Colonic mucosa (tissue), 4 donors: ENCODE data around the gene METTL24. TPM values are rescaled to one million over a fixed set of nuclear protein-coding genes. Genes with fewer than 3 reads are reported as not detected.

Source experiments
- DNase-seq: peaks from one replicate; pipeline ENCODE4 v3.0.0-alpha.2; 2020
- H3K27ac ChIP-seq: fragments of 200-600 bp; one replicate; pipeline ENCODE4 v1.8.0; 2021
- H3K27me3 ChIP-seq: fragments of 200-600 bp; one replicate; pipeline ENCODE4 v1.8.0; 2021
- H3K36me3 ChIP-seq: fragments of 200-600 bp; one replicate; pipeline ENCODE4 v1.8.0; 2021
- H3K4me1 ChIP-seq: fragments of 200-600 bp; one replicate; pipeline ENCODE4 v1.8.0; 2021; ENCODE audit warnings: mild to moderate bottlenecking
- H3K4me3 ChIP-seq: fragments of 200-600 bp; one replicate; pipeline ENCODE4 v1.8.0; 2021
- H3K9ac ChIP-seq, 2 donors: one replicate each; pipeline ENCODE4 v1.7.0; 2013; ENCODE audit warnings: control low read depth in 2 of 2, low read depth in 2 of 2, low read length in 2 of 2
- H3K9me3 ChIP-seq: fragments of 200-600 bp; one replicate; pipeline ENCODE4 v1.8.0; 2021
- CTCF ChIP-seq: fragments of 200-600 bp; IDR thresholded peaks from one replicate; pipeline ENCODE4 v1.8.0; 2022; ENCODE audit warnings: antibody characterized with exemption, mild to moderate bottlenecking
- intact Hi-C: fragments of 100-400 bp; cut with DNase I; formaldehyde crosslinking; loops from one replicate; pipeline ENCODE4 v1.14.1; 2022
- total RNA-seq, 2 donors: library from RNA; stranded (reverse); fragmentation: NEBNext Ultra II Directional in 1 of 2; extraction: Animal tissue kit (Norgen Biotek cat#: 25700) in 1 of 2; gene quantifications; one replicate each; pipeline ENCODE4 v1.2.1, GENCODE V29; 2021
- donor health status: healthy.
- donor health status: DM: no; HTN: no; CAD: no.
- donor health status: DM: no; HTN: no; CAD: no.

METTL24 gene
- total RNA-seq, 2 donors from 2014 or later, result 0.54 to 3.5 TPM

- Histone ChIP-seq H3K9me3 (no peaks in the 10 kb centered on the region), H3K36me3 (no peaks in the 10 kb centered on the region), H3K27ac (no peak overlapping the region), H3K9ac (no peak overlapping the region), H3K4me3 (no peak overlapping the region), H3K27me3 (no peaks in the 10 kb centered on the region), H3K4me1 (no peaks in the 10 kb centered on the region)
- DNase-seq, result no peak
- intact Hi-C loops, result no loop called here
- no peak for TF ChIP-seq CTCF
These were observed 10.9 kb upstream of the METTL24 start for GRCh38 chr6:110369066-110369465.

DNA sequence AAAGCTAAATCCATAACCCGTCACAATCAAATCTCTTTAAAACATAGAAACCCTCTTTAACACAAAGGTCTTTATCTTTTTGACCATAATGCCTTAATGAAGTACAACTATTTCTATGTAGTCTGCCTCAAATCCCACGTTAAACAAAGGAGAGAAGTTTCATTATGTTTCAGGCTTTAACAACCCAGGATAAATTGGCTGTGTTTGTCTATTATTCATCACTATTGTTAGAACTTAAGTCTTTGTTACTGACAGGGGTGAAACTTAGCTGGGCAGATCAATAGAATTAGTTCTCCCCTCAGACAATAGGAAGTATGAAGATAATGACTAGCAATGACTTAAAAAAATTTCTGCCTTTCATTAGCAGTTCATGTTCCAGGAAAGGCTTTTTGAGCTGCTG, 10.1 kb upstream of the METTL24 start:
- H3K27me3 ChIP-seq, result no peaks in the 10 kb centered on the region
- no peak for TF ChIP-seq CTCF
- intact Hi-C loops, result no loop called here
- H3K9ac ChIP-seq, result no peak overlapping the region
- no peaks in the 10 kb centered on the region for H3K9me3 ChIP-seq
- DNase-seq, result no peak
- no peaks in the 10 kb centered on the region for H3K36me3 ChIP-seq
- H3K27ac ChIP-seq, result no peak overlapping the region
- no peaks in the 10 kb centered on the region for H3K4me1 ChIP-seq
- no peak overlapping the region for H3K4me3 ChIP-seq

DNA sequence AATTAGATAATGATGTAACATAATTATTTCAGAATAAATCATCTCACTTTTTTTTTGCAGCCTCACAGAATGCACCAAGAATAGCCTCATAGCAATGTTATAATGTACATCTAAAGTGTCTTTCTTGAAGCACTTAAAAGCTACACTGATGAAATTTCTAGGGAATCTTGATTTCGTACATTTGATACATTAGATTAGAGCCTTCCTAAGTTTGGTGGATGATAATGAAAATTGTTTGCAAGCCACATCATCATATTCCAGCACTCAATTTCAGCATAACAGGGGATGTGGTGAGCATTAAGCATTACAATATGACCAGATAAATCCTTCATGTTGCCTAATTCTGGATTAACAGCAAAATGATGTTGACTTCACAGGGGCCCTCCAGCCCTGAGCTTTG, 9.7 kb upstream of the METTL24 start:
- no peak for DNase-seq
- intact Hi-C loops, result no loop called here

GRCh38 chr6:110366975-110367374, 8.8 kb upstream of the METTL24 start:
- Histone ChIP-seq H3K27me3 (no peaks in the 10 kb centered on the region), H3K4me3 (no peak overlapping the region), H3K36me3 (no peaks in the 10 kb centered on the region), H3K9ac (no peak overlapping the region), H3K9me3 (no peaks in the 10 kb centered on the region), H3K27ac (no peak overlapping the region), H3K4me1 (no peaks in the 10 kb centered on the region)
- DNase-seq, result no peak
- intact Hi-C loops, result no loop called here
- no peak for TF ChIP-seq CTCF

More for the DNA sequence above, 9.7 kb upstream of the METTL24 start:
- Histone ChIP-seq H3K4me1 (no peaks in the 10 kb centered on the region), H3K9ac (no peak overlapping the region), H3K4me3 (no peak overlapping the region), H3K9me3 (no peaks in the 10 kb centered on the region), H3K36me3 (no peaks in the 10 kb centered on the region), H3K27ac (no peak overlapping the region), H3K27me3 (no peaks in the 10 kb centered on the region)
- TF ChIP-seq CTCF, result no peak

- intact Hi-C loops, result no loop called here
- no peaks in the 10 kb centered on the region for H3K4me1 ChIP-seq
- no peak for TF ChIP-seq CTCF
- no peak overlapping the region for H3K4me3 ChIP-seq
- no peaks in the 10 kb centered on the region for H3K27me3 ChIP-seq
- no peak overlapping the region for H3K9ac ChIP-seq
- no peak overlapping the region for H3K27ac ChIP-seq
- no peaks in the 10 kb centered on the region for H3K9me3 ChIP-seq
- DNase-seq, result no peak
- H3K36me3 ChIP-seq, result no peaks in the 10 kb centered on the region
These were observed 8.1 kb upstream of the METTL24 start for GRCh38 chr6:110366256-110366655.
